ENCODE measurements around the gene CUX1.

GRCh38 chr7:102264367-102264891 lies 447.0 kb downstream of the CUX1 start:
- TF ChIP-seq CTCF (IDR thresholded peaks at IDR 0.05; ENCODE audit: low read depth, low read length, poor library complexity, severe bottlenecking) (no peak), EZH2phosphoT487 (IDR thresholded peaks at IDR 0.05; ENCODE audit: borderline replicate concordance, low read length) (no peak)
